Activated T-helper 17 cell treated with anti-CD3 and anti-CD28 coated beads, Interleukin-2, amount 50 U/mL, for 72 hours (primary cell): ENCODE data around the gene ZNF761. TPM values are rescaled to one million over a fixed set of nuclear protein-coding genes. Genes with fewer than 3 reads are reported as not detected.
"Not testable (repeated sequence)": the region's sequence is repeated elsewhere in the genome, so short reads cannot be mapped to it uniquely, and the experiment has no call there.

Experiments
- ATAC-seq: fragments of 150-1000 bp; cut with Tn5 transposase; replicated peaks from 2 replicates; pipeline ENCODE4 v1.10.0; 2021; ENCODE audit warnings: mild to moderate bottlenecking, moderate library complexity
- H3K27ac Mint-ChIP-seq: one replicate; pipeline ENCODE4 v1.8.0; 2022; ENCODE audit warnings: mixed read lengths
- H3K27me3 Mint-ChIP-seq: one replicate; pipeline ENCODE4 v1.8.0; 2022; ENCODE audit warnings: mixed read lengths
- H3K36me3 Mint-ChIP-seq: one replicate; pipeline ENCODE4 v1.8.0; 2022; ENCODE audit warnings: low read depth, mild to moderate bottlenecking, mixed read lengths
- H3K4me1 Mint-ChIP-seq: one replicate; pipeline ENCODE4 v1.8.0; 2022; ENCODE audit warnings: mixed read lengths
- H3K4me3 Mint-ChIP-seq: one replicate; pipeline ENCODE4 v1.8.0; 2022; ENCODE audit warnings: mild to moderate bottlenecking, mixed read lengths
- H3K9me3 Mint-ChIP-seq: one replicate; pipeline ENCODE4 v1.8.0; 2022; ENCODE audit warnings: mixed read lengths
- total RNA-seq, 2 donors: library from RNA; stranded (reverse); gene quantifications; one replicate each; pipeline ENCODE4 v1.2.3, GENCODE V29; 2022

Gene ZNF761
- total RNA-seq, 2 donors from 2014 or later, result 10.9 to 14.2 TPM

GRCh38 chr19:53423074-53423473 is 8.7 kb upstream of the ZNF761 start:
- not testable (repeated sequence) for H3K4me1 Mint-ChIP-seq, H3K27me3 Mint-ChIP-seq, H3K27ac Mint-ChIP-seq, H3K36me3 Mint-ChIP-seq, H3K9me3 Mint-ChIP-seq, H3K4me3 Mint-ChIP-seq, ATAC-seq

GRCh38 chr19:53423680-53424079 is 8.1 kb upstream of the ZNF761 start:
- not testable (repeated sequence) for H3K9me3 Mint-ChIP-seq, H3K36me3 Mint-ChIP-seq, H3K27me3 Mint-ChIP-seq, H3K4me1 Mint-ChIP-seq, ATAC-seq, H3K27ac Mint-ChIP-seq, H3K4me3 Mint-ChIP-seq

- ATAC-seq, result peak; percentile 87
- Mint-ChIP-seq H3K36me3 (no peaks in the 10 kb centered on the region), H3K27me3 (no peaks in the 10 kb centered on the region), H3K4me1 (no peaks in the 10 kb centered on the region), H3K27ac (no peak overlapping the region), H3K9me3 (no peaks in the 10 kb centered on the region), H3K4me3 (no peak overlapping the region)
Observed at GRCh38 chr19:53424968-53425597, 6.7 kb upstream of the ZNF761 start.

- Mint-ChIP-seq H3K4me3 (peak overlapping the region; percentile 93), H3K4me1 (peaks cover 10% of the 10 kb centered on the region), H3K27ac (peak overlapping the region; percentile 90), H3K27me3 (no peaks in the 10 kb centered on the region), H3K9me3 (no peaks in the 10 kb centered on the region), H3K36me3 (peaks cover 52% of the 10 kb centered on the region)
- ATAC-seq, result peak; percentile 28
Observed at GRCh38 chr19:53432088-53432661, 391 bp downstream of the ZNF761 start.

GRCh38 chr19:53443809-53444208 is 12.0 kb downstream of the ZNF761 start:
- not testable (repeated sequence) for H3K4me1 Mint-ChIP-seq, H3K27me3 Mint-ChIP-seq, H3K4me3 Mint-ChIP-seq, H3K27ac Mint-ChIP-seq, ATAC-seq
- peaks cover 12% of the 10 kb centered on the region for H3K9me3 Mint-ChIP-seq
- H3K36me3 Mint-ChIP-seq, result peaks cover 100% of the 10 kb centered on the region

- Mint-ChIP-seq H3K9me3 (peaks cover 12% of the 10 kb centered on the region), H3K36me3 (peaks cover 100% of the 10 kb centered on the region)
- not testable (repeated sequence) for H3K27ac Mint-ChIP-seq, H3K4me1 Mint-ChIP-seq, ATAC-seq, H3K27me3 Mint-ChIP-seq, H3K4me3 Mint-ChIP-seq
Observed at GRCh38 chr19:53447196-53447595, 15.4 kb downstream of the ZNF761 start.

GRCh38 chr19:53455828-53456227 is 24.0 kb downstream of the ZNF761 start:
- Mint-ChIP-seq H3K27ac (no peak overlapping the region), H3K4me3 (no peak overlapping the region), H3K27me3 (no peaks in the 10 kb centered on the region), H3K9me3 (peaks cover 43% of the 10 kb centered on the region), H3K36me3 (peaks cover 62% of the 10 kb centered on the region), H3K4me1 (no peaks in the 10 kb centered on the region)
- no peak for ATAC-seq

GRCh38 chr19:53460131-53460721 is 28.4 kb downstream of the ZNF761 start:
- not testable (repeated sequence) for ATAC-seq, H3K4me3 Mint-ChIP-seq, H3K4me1 Mint-ChIP-seq, H3K27me3 Mint-ChIP-seq, H3K27ac Mint-ChIP-seq
- Mint-ChIP-seq H3K36me3 (peaks cover 18% of the 10 kb centered on the region), H3K9me3 (peaks cover 46% of the 10 kb centered on the region)

GRCh38 chr19:53461866-53462265 is 30.1 kb downstream of the ZNF761 start:
- no peak for ATAC-seq
- Mint-ChIP-seq H3K27ac (no peak overlapping the region), H3K27me3 (peaks cover 9% of the 10 kb centered on the region), H3K4me1 (peaks cover 5% of the 10 kb centered on the region), H3K36me3 (peaks cover 2% of the 10 kb centered on the region), H3K9me3 (peaks cover 30% of the 10 kb centered on the region), H3K4me3 (no peak overlapping the region)

GRCh38 chr19:53462861-53463260 is 31.1 kb downstream of the ZNF761 start:
- H3K4me1 Mint-ChIP-seq, result peaks cover 5% of the 10 kb centered on the region
- H3K36me3 Mint-ChIP-seq, result no peaks in the 10 kb centered on the region
- H3K27ac Mint-ChIP-seq, result no peak overlapping the region
- ATAC-seq, result no peak
- H3K27me3 Mint-ChIP-seq, result peaks cover 9% of the 10 kb centered on the region
- H3K9me3 Mint-ChIP-seq, result peaks cover 25% of the 10 kb centered on the region
- no peak overlapping the region for H3K4me3 Mint-ChIP-seq

GRCh38 chr19:53463263-53463662 is 31.5 kb downstream of the ZNF761 start:
- Mint-ChIP-seq H3K4me1 (peaks cover 5% of the 10 kb centered on the region), H3K4me3 (no peak overlapping the region), H3K27me3 (peaks cover 9% of the 10 kb centered on the region), H3K27ac (no peak overlapping the region), H3K9me3 (peaks cover 24% of the 10 kb centered on the region), H3K36me3 (no peaks in the 10 kb centered on the region)
- no peak for ATAC-seq

GRCh38 chr19:53466726-53467484 is 35.1 kb downstream of the ZNF761 start:
- Mint-ChIP-seq H3K4me1 (peaks cover 14% of the 10 kb centered on the region), H3K4me3 (peak overlapping the region; percentile 82), H3K27me3 (peaks cover 9% of the 10 kb centered on the region), H3K9me3 (peaks cover 22% of the 10 kb centered on the region), H3K27ac (peak overlapping the region; percentile 80), H3K36me3 (peaks cover 24% of the 10 kb centered on the region)
- peak; percentile 47 for ATAC-seq

- H3K36me3 Mint-ChIP-seq, result peaks cover 31% of the 10 kb centered on the region
Observed at GRCh38 chr19:53467485-53468262, 35.9 kb downstream of the ZNF761 start, which contains the start of gene ZNF813. ZNF813 (plus strand) TSS chr19:53467733; CDS start chr19:53483823, 16,090 bp downstream.

GRCh38 chr19:53468628-53469027 is 36.8 kb downstream of the ZNF761 start:
- Mint-ChIP-seq H3K36me3 (peaks cover 41% of the 10 kb centered on the region), H3K4me1 (peaks cover 11% of the 10 kb centered on the region), H3K4me3 (peak overlapping the region; percentile 82), H3K9me3 (peaks cover 17% of the 10 kb centered on the region)
- ATAC-seq, H3K27ac Mint-ChIP-seq, H3K27me3 Mint-ChIP-seq: not testable (repeated sequence)

More at GRCh38 chr19:53467485-53468262, 35.9 kb downstream of the ZNF761 start, which contains the start of gene ZNF813:
- ATAC-seq, result peak; percentile 98
- peaks cover 24% of the 10 kb centered on the region for H3K9me3 Mint-ChIP-seq
- H3K4me3 Mint-ChIP-seq, result peak within 1 kb of the TSS; percentile 82
- H3K27ac Mint-ChIP-seq, result peak within 1 kb of the TSS; percentile 80
- H3K4me1 Mint-ChIP-seq, result peaks cover 14% of the 10 kb centered on the region
- H3K27me3 Mint-ChIP-seq, result peaks cover 8% of the 10 kb centered on the region
